HEK293 (cell line): ENCODE data around the gene PIGN.

Experiments
- CTCF ChIA-PET: fragments of 350-600 bp; formaldehyde crosslinking; extraction: SDS; loops from one replicate; lab custom pipeline; 2021; ENCODE audit warnings: antibody characterized with exemption; lab: Yijun Ruan, JAX
- POLR2A ChIA-PET: fragments of 300-600 bp; formaldehyde crosslinking; extraction: SDS; loops from one replicate; lab custom pipeline; 2020; ENCODE audit warnings: antibody characterized with exemption, inconsistent platforms; lab: Yijun Ruan, JAX
- H3K27ac ChIP-seq: fragments of 200-500 bp; sonication (Bioruptor generic); 2 replicates; pipeline ENCODE4 v1.5.1; 2014; ENCODE audit warnings: low read depth, low read length, control low read depth, inconsistent platforms; ENCODE audit errors: extremely low read depth
- H3K36me3 ChIP-seq, 2 experiments: fragments of 200-500 bp in 1 of 2; sonication (Bioruptor generic) in 1 of 2; 1 replicate in 1 of 2; 2 replicates in 1 of 2; pipeline ENCODE4 v1.5.1; 2014 to 2017; ENCODE audit warnings: inconsistent platforms in 2 of 2, low read length in 2 of 2; ENCODE audit not compliant: control insufficient read depth in 2 of 2, insufficient read depth in 1 of 2
- H3K4me1 ChIP-seq: fragments of 200-500 bp; sonication (Bioruptor generic); 2 replicates; pipeline ENCODE4 v1.5.1; 2014; ENCODE audit warnings: mild to moderate bottlenecking, low read length, inconsistent platforms; ENCODE audit not compliant: control insufficient read depth, insufficient read depth
- H3K4me3 ChIP-seq: 2 replicates; pipeline ENCODE4 v1.5.1; 2011; ENCODE audit warnings: low read depth, mild to moderate bottlenecking, control low read depth, low read length, moderate library complexity
- H3K9me3 ChIP-seq: fragments of 200-500 bp; sonication (Bioruptor generic); 2 replicates; pipeline ENCODE4 v1.5.1; 2014; ENCODE audit warnings: low read depth, low read length, inconsistent platforms; ENCODE audit not compliant: control insufficient read depth, insufficient read depth
- BCL11B ChIP-seq: fragments of 450-650 bp; formaldehyde crosslinking; IDR thresholded peaks from 2 replicates; pipeline ENCODE4 v1.5.1; 2016; ENCODE audit warnings: low read depth, missing biosample characterization, missing genetic modification characterization
- GFI1B ChIP-seq: fragments of 450-650 bp; formaldehyde crosslinking; IDR thresholded peaks from 2 replicates; pipeline ENCODE4 v1.5.1; 2016; ENCODE audit warnings: missing biosample characterization, missing genetic modification characterization
- GLI4 ChIP-seq: fragments of 450-650 bp; formaldehyde crosslinking; IDR thresholded peaks from 2 replicates; pipeline ENCODE4 v1.5.1; 2016; ENCODE audit warnings: missing biosample characterization, missing genetic modification characterization
- GLIS2 ChIP-seq: fragments of 450-650 bp; formaldehyde crosslinking; IDR thresholded peaks from 2 replicates; pipeline ENCODE4 v1.5.1; 2016; ENCODE audit warnings: missing biosample characterization, missing genetic modification characterization
- SALL2 ChIP-seq: fragments of 450-650 bp; formaldehyde crosslinking; IDR thresholded peaks from 2 replicates; pipeline ENCODE4 v1.5.0; 2017; ENCODE audit warnings: missing biosample characterization, mild to moderate bottlenecking, missing genetic modification characterization, borderline replicate concordance
- SCRT2 ChIP-seq: fragments of 450-650 bp; formaldehyde crosslinking; IDR thresholded peaks from 2 replicates; pipeline ENCODE4 v1.5.1; 2016; ENCODE audit warnings: missing biosample characterization, missing genetic modification characterization
- SETDB1 ChIP-seq: IDR thresholded peaks from one replicate; pipeline ENCODE4 v1.6.1; 2017; ENCODE audit warnings: mild to moderate bottlenecking, low read length, moderate library complexity, mixed read lengths; ENCODE audit not compliant: insufficient read length
- SP2 ChIP-seq: fragments of 450-650 bp; formaldehyde crosslinking; IDR thresholded peaks from 2 replicates; pipeline ENCODE4 v1.5.1; 2016; ENCODE audit warnings: missing biosample characterization, missing genetic modification characterization
- ZBTB11 ChIP-seq: fragments of 450-650 bp; formaldehyde crosslinking; conservative IDR thresholded peaks from 2 replicates; pipeline ENCODE4 v1.5.1; 2016; ENCODE audit warnings: low read depth, missing biosample characterization, missing genetic modification characterization
- ZBTB8A ChIP-seq: fragments of 450-650 bp; formaldehyde crosslinking; IDR thresholded peaks from 2 replicates; pipeline ENCODE4 v1.5.1; 2016; ENCODE audit warnings: missing biosample characterization, missing genetic modification characterization
- ZFHX2 ChIP-seq: fragments of 450-650 bp; formaldehyde crosslinking; conservative IDR thresholded peaks from 2 replicates; pipeline ENCODE4 v1.5.1; 2016; ENCODE audit warnings: missing biosample characterization, missing genetic modification characterization
- ZFP41 ChIP-seq: fragments of 450-650 bp; formaldehyde crosslinking; IDR thresholded peaks from 2 replicates; pipeline ENCODE4 v1.5.1; 2016; ENCODE audit warnings: missing biosample characterization, missing genetic modification characterization, borderline replicate concordance
- ZNF2 ChIP-seq: fragments of 450-650 bp; formaldehyde crosslinking; IDR thresholded peaks from 2 replicates; pipeline ENCODE4 v1.5.1; 2016; ENCODE audit warnings: missing biosample characterization, missing genetic modification characterization
- ZNF202 ChIP-seq: fragments of 450-650 bp; formaldehyde crosslinking; IDR thresholded peaks from 2 replicates; pipeline ENCODE4 v1.5.1; 2016; ENCODE audit warnings: missing biosample characterization, missing genetic modification characterization, borderline replicate concordance
- ZNF248 ChIP-seq: fragments of 450-650 bp; formaldehyde crosslinking; IDR thresholded peaks from 2 replicates; pipeline ENCODE4 v1.5.1; 2017; ENCODE audit warnings: missing biosample characterization, missing genetic modification characterization
- ZNF280D ChIP-seq: fragments of 450-650 bp; formaldehyde crosslinking; IDR thresholded peaks from 2 replicates; pipeline ENCODE4 v1.5.1; 2016; ENCODE audit warnings: missing biosample characterization, missing genetic modification characterization
- ZNF548 ChIP-seq: fragments of 450-650 bp; formaldehyde crosslinking; IDR thresholded peaks from 2 replicates; pipeline ENCODE4 v1.5.1; 2016; ENCODE audit warnings: missing biosample characterization, missing genetic modification characterization
- ZSCAN23 ChIP-seq: fragments of 450-650 bp; formaldehyde crosslinking; IDR thresholded peaks from 2 replicates; pipeline ENCODE4 v1.5.1; 2016; ENCODE audit warnings: missing biosample characterization, missing genetic modification characterization
- TF ChIP-seq, protein P1 (sequence below): fragments of 450-650 bp; formaldehyde crosslinking; IDR thresholded peaks from 2 replicates; pipeline ENCODE4 v1.5.1; 2017; ENCODE audit warnings: missing biosample characterization, missing genetic modification characterization
- TF ChIP-seq, protein P2 (sequence below): fragments of 450-650 bp; formaldehyde crosslinking; IDR thresholded peaks from 2 replicates; pipeline ENCODE4 v1.5.1; 2017; ENCODE audit warnings: missing biosample characterization, missing genetic modification characterization
- TF ChIP-seq, protein P3 (sequence below): fragments of 450-650 bp; formaldehyde crosslinking; IDR thresholded peaks from 2 replicates; pipeline ENCODE4 v1.5.1; 2017; ENCODE audit warnings: missing biosample characterization, missing genetic modification characterization

Gene PIGN

DNA sequence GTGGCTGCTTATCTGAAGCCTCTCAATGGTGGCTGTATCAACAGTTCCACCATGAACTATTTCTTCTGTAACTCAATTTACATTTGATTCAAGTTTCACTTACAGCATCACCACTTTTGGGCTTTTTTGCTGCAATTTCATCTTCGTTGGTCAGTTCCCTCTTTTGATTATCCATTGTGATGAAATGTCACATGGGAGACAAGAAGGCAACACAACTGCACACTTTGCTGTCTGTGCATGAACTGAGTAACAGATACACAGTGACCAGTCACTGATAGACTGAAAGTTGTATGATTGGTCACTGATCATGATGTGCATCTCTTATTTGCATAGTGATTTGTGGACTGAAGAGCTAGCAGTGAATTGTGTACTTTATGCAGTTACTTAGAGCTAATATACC is 163.3 kb downstream of the PIGN start (continued):
- TF ChIP-seq ZNF548 (tag by site-specific recombination) (no peak), ZFP41 (tag by site-specific recombination) (no peak), BCL11B (tag by site-specific recombination) (no peak)

GRCh38 chr18:62018759-62019041 is 168.2 kb downstream of the PIGN start:
- ChIA-PET POLR2A (no interaction called here), CTCF (no interaction called here)
- no peak overlapping the region for H3K27ac ChIP-seq
- no peaks in the 10 kb centered on the region for H3K36me3 ChIP-seq
- H3K4me3 ChIP-seq: no peak overlapping the region
- H3K4me1 ChIP-seq: no peaks in the 10 kb centered on the region
- no peaks in the 10 kb centered on the region for H3K9me3 ChIP-seq
- TF ChIP-seq, protein P1, sequence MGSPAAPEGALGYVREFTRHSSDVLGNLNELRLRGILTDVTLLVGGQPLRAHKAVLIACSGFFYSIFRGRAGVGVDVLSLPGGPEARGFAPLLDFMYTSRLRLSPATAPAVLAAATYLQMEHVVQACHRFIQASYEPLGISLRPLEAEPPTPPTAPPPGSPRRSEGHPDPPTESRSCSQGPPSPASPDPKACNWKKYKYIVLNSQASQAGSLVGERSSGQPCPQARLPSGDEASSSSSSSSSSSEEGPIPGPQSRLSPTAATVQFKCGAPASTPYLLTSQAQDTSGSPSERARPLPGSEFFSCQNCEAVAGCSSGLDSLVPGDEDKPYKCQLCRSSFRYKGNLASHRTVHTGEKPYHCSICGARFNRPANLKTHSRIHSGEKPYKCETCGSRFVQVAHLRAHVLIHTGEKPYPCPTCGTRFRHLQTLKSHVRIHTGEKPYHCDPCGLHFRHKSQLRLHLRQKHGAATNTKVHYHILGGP (tag by site-specific recombination): no peak
- no peak for TF ChIP-seq ZFHX2 (tag by site-specific recombination)
- no peak for TF ChIP-seq ZBTB11 (tag by site-specific recombination)
- TF ChIP-seq, protein P2, sequence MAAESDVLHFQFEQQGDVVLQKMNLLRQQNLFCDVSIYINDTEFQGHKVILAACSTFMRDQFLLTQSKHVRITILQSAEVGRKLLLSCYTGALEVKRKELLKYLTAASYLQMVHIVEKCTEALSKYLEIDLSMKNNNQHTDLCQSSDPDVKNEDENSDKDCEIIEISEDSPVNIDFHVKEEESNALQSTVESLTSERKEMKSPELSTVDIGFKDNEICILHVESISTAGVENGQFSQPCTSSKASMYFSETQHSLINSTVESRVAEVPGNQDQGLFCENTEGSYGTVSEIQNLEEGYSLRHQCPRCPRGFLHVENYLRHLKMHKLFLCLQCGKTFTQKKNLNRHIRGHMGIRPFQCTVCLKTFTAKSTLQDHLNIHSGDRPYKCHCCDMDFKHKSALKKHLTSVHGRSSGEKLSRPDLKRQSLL (tag by site-specific recombination): no peak
- TF ChIP-seq SETDB1: no peak
- no peak for TF ChIP-seq SALL2 (tag by site-specific recombination)
- TF ChIP-seq SP2 (tag by site-specific recombination): no peak
- TF ChIP-seq GLI4 (tag by site-specific recombination): no peak
- TF ChIP-seq, protein P3, sequence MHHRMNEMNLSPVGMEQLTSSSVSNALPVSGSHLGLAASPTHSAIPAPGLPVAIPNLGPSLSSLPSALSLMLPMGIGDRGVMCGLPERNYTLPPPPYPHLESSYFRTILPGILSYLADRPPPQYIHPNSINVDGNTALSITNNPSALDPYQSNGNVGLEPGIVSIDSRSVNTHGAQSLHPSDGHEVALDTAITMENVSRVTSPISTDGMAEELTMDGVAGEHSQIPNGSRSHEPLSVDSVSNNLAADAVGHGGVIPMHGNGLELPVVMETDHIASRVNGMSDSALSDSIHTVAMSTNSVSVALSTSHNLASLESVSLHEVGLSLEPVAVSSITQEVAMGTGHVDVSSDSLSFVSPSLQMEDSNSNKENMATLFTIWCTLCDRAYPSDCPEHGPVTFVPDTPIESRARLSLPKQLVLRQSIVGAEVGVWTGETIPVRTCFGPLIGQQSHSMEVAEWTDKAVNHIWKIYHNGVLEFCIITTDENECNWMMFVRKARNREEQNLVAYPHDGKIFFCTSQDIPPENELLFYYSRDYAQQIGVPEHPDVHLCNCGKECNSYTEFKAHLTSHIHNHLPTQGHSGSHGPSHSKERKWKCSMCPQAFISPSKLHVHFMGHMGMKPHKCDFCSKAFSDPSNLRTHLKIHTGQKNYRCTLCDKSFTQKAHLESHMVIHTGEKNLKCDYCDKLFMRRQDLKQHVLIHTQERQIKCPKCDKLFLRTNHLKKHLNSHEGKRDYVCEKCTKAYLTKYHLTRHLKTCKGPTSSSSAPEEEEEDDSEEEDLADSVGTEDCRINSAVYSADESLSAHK: no peak
- no peak for TF ChIP-seq ZSCAN23 (tag by site-specific recombination)
- TF ChIP-seq ZNF202 (tag by site-specific recombination): no peak
- TF ChIP-seq ZNF280D (tag by site-specific recombination): no peak
- no peak for TF ChIP-seq GFI1B (tag by site-specific recombination)
- no peak for TF ChIP-seq GLIS2 (tag by site-specific recombination)
- TF ChIP-seq ZNF248 (tag by site-specific recombination): no peak
- no peak for TF ChIP-seq ZBTB8A
- no peak for TF ChIP-seq ZNF2
- TF ChIP-seq SCRT2 (tag by site-specific recombination): no peak
